ENCODE results near the gene C17orf107. TPM values are rescaled to one million over a fixed set of nuclear protein-coding genes. Genes with fewer than 3 reads are reported as not detected.
"Not testable (repeated sequence)": the region's sequence is repeated elsewhere in the genome, so short reads cannot be mapped to it uniquely, and the experiment has no call there.

The C17orf107 gene
- total and polyA plus RNA-seq, 2 experiments from 2014 or later = 8.8 to 9.1 TPM

DNA sequence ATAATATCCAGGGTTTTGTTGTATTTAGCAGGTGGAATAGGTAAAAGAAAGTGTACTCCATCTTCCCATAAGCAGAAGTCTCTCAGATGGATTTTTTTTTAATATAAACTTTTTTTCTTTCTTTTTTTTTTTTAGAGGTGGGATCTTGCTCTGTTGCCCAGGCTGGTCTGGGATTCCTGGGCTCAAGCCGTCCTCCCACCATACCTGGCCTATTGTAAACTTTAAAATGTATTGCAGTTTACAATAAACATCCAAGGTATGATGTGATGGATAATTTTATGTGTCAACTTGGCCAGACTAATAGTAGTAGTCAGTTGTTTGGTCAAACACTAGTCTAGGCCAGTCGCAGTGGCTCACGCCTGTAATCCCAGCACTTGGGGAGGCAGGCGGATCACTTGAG is 22.0 kb downstream of the C17orf107 start:
- H3K9me2 ChIP-seq (replicated peaks; ENCODE audit: insufficient read depth) = no peaks in the 10 kb centered on the region
- H3K36me3 ChIP-seq (replicated peaks; ENCODE audit: insufficient read depth, low read depth) = no peaks in the 10 kb centered on the region
- H4K20me1 ChIP-seq (ENCODE audit: insufficient read depth, poor library complexity, severe bottlenecking) = no peaks in the 10 kb centered on the region
- TF ChIP-seq, protein P1, sequence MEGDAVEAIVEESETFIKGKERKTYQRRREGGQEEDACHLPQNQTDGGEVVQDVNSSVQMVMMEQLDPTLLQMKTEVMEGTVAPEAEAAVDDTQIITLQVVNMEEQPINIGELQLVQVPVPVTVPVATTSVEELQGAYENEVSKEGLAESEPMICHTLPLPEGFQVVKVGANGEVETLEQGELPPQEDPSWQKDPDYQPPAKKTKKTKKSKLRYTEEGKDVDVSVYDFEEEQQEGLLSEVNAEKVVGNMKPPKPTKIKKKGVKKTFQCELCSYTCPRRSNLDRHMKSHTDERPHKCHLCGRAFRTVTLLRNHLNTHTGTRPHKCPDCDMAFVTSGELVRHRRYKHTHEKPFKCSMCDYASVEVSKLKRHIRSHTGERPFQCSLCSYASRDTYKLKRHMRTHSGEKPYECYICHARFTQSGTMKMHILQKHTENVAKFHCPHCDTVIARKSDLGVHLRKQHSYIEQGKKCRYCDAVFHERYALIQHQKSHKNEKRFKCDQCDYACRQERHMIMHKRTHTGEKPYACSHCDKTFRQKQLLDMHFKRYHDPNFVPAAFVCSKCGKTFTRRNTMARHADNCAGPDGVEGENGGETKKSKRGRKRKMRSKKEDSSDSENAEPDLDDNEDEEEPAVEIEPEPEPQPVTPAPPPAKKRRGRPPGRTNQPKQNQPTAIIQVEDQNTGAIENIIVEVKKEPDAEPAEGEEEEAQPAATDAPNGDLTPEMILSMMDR (IDR thresholded peaks at IDR 0.05; ENCODE audit: poor library complexity) = no peak
- no peak for TF ChIP-seq EZH2phosphoT487 (IDR thresholded peaks at IDR 0.05; ENCODE audit: low read depth, severe bottlenecking, unreplicated experiment)
- no peak for TF ChIP-seq EZH2 (IDR thresholded peaks at IDR 0.05; ENCODE audit: borderline replicate concordance)
- no peaks in the 10 kb centered on the region for H3K79me2 ChIP-seq
- no peaks in the 10 kb centered on the region for H3K4me1 ChIP-seq (ENCODE audit: insufficient read depth)
- no peak overlapping the region for H3K4me2 ChIP-seq
- no peaks in the 10 kb centered on the region for H3K9me3 ChIP-seq (ENCODE audit: low read depth)
- no peak overlapping the region for H3K27ac ChIP-seq
- H3K4me3 ChIP-seq = no peak overlapping the region
- no peak for DNase-seq (ENCODE audit: low spot score)
- 94% methylated on average over 4 of the region's 4 CpGs for WGBS (ENCODE audit: low lambda C conversion rate, missing lambda C conversion rate)
- no peak overlapping the region for H2AFZ ChIP-seq
- no peaks in the 10 kb centered on the region for H3K27me3 ChIP-seq

DNA sequence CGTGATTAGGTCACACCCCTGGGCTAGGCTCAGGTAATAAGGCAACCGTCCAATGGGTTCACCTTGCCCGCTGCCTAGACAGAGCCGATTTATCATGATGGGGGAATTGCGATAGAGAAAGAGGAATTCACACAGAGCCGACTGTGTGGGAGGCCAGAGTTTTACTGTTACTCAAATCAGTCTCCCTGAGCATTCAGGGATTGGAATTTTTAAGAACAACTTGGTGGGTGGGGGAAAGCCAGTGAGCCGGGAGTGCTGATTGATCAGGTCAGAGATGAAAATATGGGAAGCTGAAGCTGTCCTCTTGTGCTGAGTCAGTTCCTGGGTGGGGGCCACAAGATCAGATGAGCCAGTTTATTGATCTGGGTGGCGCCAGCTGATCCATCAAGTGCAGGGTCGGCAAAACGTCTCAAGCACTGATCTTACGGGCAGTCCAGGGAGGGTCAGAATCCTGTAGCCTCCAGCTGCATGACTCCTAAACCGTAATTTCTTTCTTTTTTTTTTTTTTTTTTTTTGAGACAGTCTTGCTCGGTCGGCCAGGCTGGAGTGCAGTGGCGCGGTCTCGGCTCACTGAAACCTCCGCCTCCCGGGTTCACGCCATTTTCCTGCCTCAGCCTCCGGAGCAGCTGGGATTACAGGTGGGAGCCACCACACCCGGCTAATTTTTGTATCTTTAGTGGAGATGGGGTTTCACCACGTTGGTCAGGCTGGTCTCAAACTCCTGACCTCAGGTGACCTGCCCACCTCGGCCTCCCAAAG is 27.4 kb downstream of the C17orf107 start:
- WGBS (ENCODE audit: low lambda C conversion rate, missing lambda C conversion rate) = 93% methylated on average over 18 of the region's 24 CpGs
- H3K9me2 ChIP-seq (replicated peaks; ENCODE audit: insufficient read depth) = not testable (repeated sequence)

DNA sequence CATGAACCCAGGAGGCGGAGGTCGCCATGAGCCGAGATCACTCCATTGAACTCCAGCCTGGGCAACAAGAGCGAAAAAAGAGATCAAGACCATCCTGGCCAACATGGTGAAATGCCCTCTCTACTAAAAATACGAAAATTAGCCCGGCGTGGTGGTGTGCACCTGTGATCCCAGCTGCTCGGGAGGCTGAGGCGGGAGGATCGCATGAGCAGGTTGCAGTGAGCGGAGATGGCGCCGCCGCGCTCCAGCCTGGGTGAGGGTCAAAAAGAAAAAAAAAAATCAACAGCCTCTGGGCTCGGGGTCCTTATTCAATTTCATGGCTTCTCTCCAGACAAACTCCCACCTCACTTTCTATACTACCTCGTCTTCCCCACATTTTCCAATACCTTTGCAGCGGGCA is 29.5 kb downstream of the C17orf107 start:
- H3K9me2 ChIP-seq (replicated peaks; ENCODE audit: insufficient read depth) = no peaks in the 10 kb centered on the region
- H3K9me3 ChIP-seq (ENCODE audit: low read depth) = no peaks in the 10 kb centered on the region
- H4K20me1 ChIP-seq (ENCODE audit: insufficient read depth, poor library complexity, severe bottlenecking) = no peaks in the 10 kb centered on the region

More for the DNA sequence above, 27.4 kb downstream of the C17orf107 start:
- H4K20me1 ChIP-seq (ENCODE audit: insufficient read depth, poor library complexity, severe bottlenecking); H3K4me1 ChIP-seq (ENCODE audit: insufficient read depth); DNase-seq (ENCODE audit: low spot score); H3K4me2 ChIP-seq; H2AFZ ChIP-seq; H3K36me3 ChIP-seq (replicated peaks; ENCODE audit: insufficient read depth, low read depth); H3K79me2 ChIP-seq; H3K27ac ChIP-seq; H3K9me3 ChIP-seq (ENCODE audit: low read depth); H3K27me3 ChIP-seq; H3K4me3 ChIP-seq: not testable (repeated sequence)

DNA sequence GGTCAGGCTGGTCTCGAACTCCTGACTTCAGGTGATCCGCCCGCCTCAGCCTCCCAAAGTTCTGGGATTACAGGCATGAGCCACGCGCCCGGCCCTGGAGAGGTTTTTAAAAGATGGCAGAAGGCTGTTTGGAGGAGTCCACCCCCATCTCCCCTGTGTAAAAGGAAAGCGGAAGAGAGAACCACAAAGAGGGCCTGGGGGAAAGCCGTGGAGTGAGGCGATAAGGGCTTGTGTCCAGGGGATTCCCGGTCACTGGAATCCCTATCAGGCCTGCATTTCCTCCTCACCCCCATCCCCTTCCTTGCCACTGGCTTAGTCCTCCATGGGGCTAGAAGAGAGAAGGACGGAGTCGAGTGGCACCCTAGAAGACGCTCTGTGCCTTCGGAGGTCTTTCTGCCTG is 32.6 kb downstream of the C17orf107 start, which contains the start of gene GP1BA:
TSS of gene GP1BA (plus strand) at position 315 of the 400 bp plus-strand sequence. CDS start 328 bp downstream, outside the sequence.
- Histone ChIP-seq H3K4me3 (no peak within 1 kb of the TSS), H3K36me3 (replicated peaks; ENCODE audit: insufficient read depth, low read depth) (no peaks in the 10 kb centered on the region), H3K79me2 (no peaks in the 10 kb centered on the region), H3K9me3 (ENCODE audit: low read depth) (no peaks in the 10 kb centered on the region), H3K27me3 (no peaks in the 10 kb centered on the region), H3K27ac (no peak within 1 kb of the TSS), H4K20me1 (ENCODE audit: insufficient read depth, poor library complexity, severe bottlenecking) (no peaks in the 10 kb centered on the region), H3K4me1 (ENCODE audit: insufficient read depth) (no peaks in the 10 kb centered on the region), H3K9me2 (replicated peaks; ENCODE audit: insufficient read depth) (no peaks in the 10 kb centered on the region), H3K4me2 (no peak within 1 kb of the TSS), H2AFZ (no peak within 1 kb of the TSS)
- TF ChIP-seq EZH2 (IDR thresholded peaks at IDR 0.05; ENCODE audit: borderline replicate concordance) (no peak), EZH2phosphoT487 (IDR thresholded peaks at IDR 0.05; ENCODE audit: low read depth, severe bottlenecking, unreplicated experiment) (no peak)
- 95% methylated on average over 14 of the region's 14 CpGs for WGBS (ENCODE audit: low lambda C conversion rate, missing lambda C conversion rate)
- DNase-seq (ENCODE audit: low spot score) = no peak

More for the DNA sequence above, 29.5 kb downstream of the C17orf107 start:
- H3K4me2 ChIP-seq = no peak overlapping the region
- no peak overlapping the region for H3K27ac ChIP-seq
- H3K36me3 ChIP-seq (replicated peaks; ENCODE audit: insufficient read depth, low read depth) = no peaks in the 10 kb centered on the region
- DNase-seq (ENCODE audit: low spot score) = no peak
- TF ChIP-seq EZH2 (IDR thresholded peaks at IDR 0.05; ENCODE audit: borderline replicate concordance) = no peak
- no peak for TF ChIP-seq EZH2phosphoT487 (IDR thresholded peaks at IDR 0.05; ENCODE audit: low read depth, severe bottlenecking, unreplicated experiment)
- TF ChIP-seq, protein P1 (IDR thresholded peaks at IDR 0.05; ENCODE audit: poor library complexity) = no peak
- no peak overlapping the region for H2AFZ ChIP-seq
- H3K79me2 ChIP-seq = no peaks in the 10 kb centered on the region
- H3K4me3 ChIP-seq = no peak overlapping the region
- over 99% methylated on average over 18 of the region's 18 CpGs for WGBS (ENCODE audit: low lambda C conversion rate, missing lambda C conversion rate)
- H3K4me1 ChIP-seq (ENCODE audit: insufficient read depth) = no peaks in the 10 kb centered on the region
- H3K27me3 ChIP-seq = no peaks in the 10 kb centered on the region

Measured in hepatocyte (in vitro differentiated cells).